GM12878 (cell line): ENCODE data around the gene CPEB1. TPM values are rescaled to one million over a fixed set of nuclear protein-coding genes. Genes with fewer than 3 reads are reported as not detected.
A peak's percentile ranks its signal among the peaks of the same experiment; 100 is the strongest.

Experiments
- ATAC-seq: fragments of 200-7000 bp; cut with Tn5 transposase; 3 replicates; pipeline ENCODE4 v1.9.1; 2020; ENCODE audit warnings: mild to moderate bottlenecking, moderate library complexity
- BruUV-seq: library from RNA; stranded (reverse); fragments of 400-500 nt; replicated peaks from 2 replicates; lab custom pipeline; 2021; lab: Mats Ljungman, UMichigan
- CTCF ChIA-PET: fragments of 300-600 bp; sonication (Branson Sonifier 250); formaldehyde crosslinking; extraction: SDS; loops from one replicate; lab custom pipeline; 2021; ENCODE audit warnings: inconsistent platforms; lab: Yijun Ruan, JAX
- POLR2A ChIA-PET: fragments of 350-600 bp; formaldehyde crosslinking; extraction: SDS; loops from one replicate; lab custom pipeline; 2021; ENCODE audit warnings: inconsistent platforms; lab: Charles Lee
- RAD21 ChIA-PET: fragments of 300-600 bp; sonication (Branson Sonifier 250); formaldehyde crosslinking; loops from one replicate; lab custom pipeline; 2023; ENCODE audit warnings: antibody characterized with exemption; ENCODE audit not compliant: unreplicated experiment; lab: Charles Lee
- SMC1A ChIA-PET: fragments of 300-600 bp; sonication (Branson Sonifier 250); formaldehyde crosslinking; loops from one replicate; lab custom pipeline; 2023; ENCODE audit not compliant: unreplicated experiment, uncharacterized antibody; lab: Charles Lee
- DNase-seq: peaks from one replicate; pipeline ENCODE4 v3.0.0-alpha.2; 2011; ENCODE audit warnings: low read depth, low spot score
- FAIRE-seq: peaks from 3 replicates; lab custom pipeline; 2011; peaks lifted over from hg19 to GRCh38; lab: Jason Lieb, UNC
- H2AFZ ChIP-seq: 2 replicates; pipeline ENCODE4 v1.6.0; 2011; ENCODE audit warnings: low read depth, low read length, control low read depth; ENCODE audit not compliant: control insufficient read depth
- H3K27ac ChIP-seq: 2 replicates; pipeline ENCODE4 v1.5.1; 2011; ENCODE audit warnings: control low read depth; ENCODE audit not compliant: control insufficient read depth, insufficient read depth
- H3K27me3 ChIP-seq, 2 experiments: replicated peaks in 1 of 2; 2 replicates each; pipeline versions ENCODE4 v1.6.0 to v1.6.1; 2011; ENCODE audit warnings: low read length in 1 of 2; ENCODE audit not compliant: control insufficient read depth in 2 of 2, insufficient read depth in 2 of 2
- H3K36me3 ChIP-seq, 2 experiments: 2 replicates each; pipeline ENCODE4 v1.5.1; 2011; ENCODE audit warnings: low read length in 1 of 2; ENCODE audit not compliant: control insufficient read depth in 2 of 2, insufficient read depth in 2 of 2
- H3K4me1 ChIP-seq: 2 replicates; pipeline ENCODE4 v1.6.1; 2011; ENCODE audit warnings: mild to moderate bottlenecking, low read length, moderate library complexity, mixed read lengths; ENCODE audit not compliant: control insufficient read depth, insufficient read depth
- H3K4me2 ChIP-seq: 2 replicates; pipeline ENCODE4 v1.6.0; 2011; ENCODE audit warnings: control low read depth; ENCODE audit not compliant: control insufficient read depth, insufficient read depth
- H3K4me3 ChIP-seq: fragments of 200-600 bp; sonication (generic); 2 replicates; pipeline ENCODE4 v1.5.1; 2016
- H3K79me2 ChIP-seq: 2 replicates; pipeline ENCODE4 v1.6.0; 2011; ENCODE audit warnings: low read length; ENCODE audit not compliant: control insufficient read depth, insufficient read depth
- H3K9ac ChIP-seq: 2 replicates; pipeline ENCODE4 v1.8.0; 2011; ENCODE audit warnings: low read length, control low read depth, mixed read lengths; ENCODE audit not compliant: control insufficient read depth, insufficient read depth
- H3K9me3 ChIP-seq: replicated peaks from 3 replicates; pipeline ENCODE4 v1.5.1; 2011; ENCODE audit warnings: mild to moderate bottlenecking, low read length; ENCODE audit not compliant: control insufficient read depth, insufficient read depth
- H4K20me1 ChIP-seq: 2 replicates; pipeline ENCODE4 v1.6.0; 2011; ENCODE audit not compliant: control insufficient read depth, insufficient read depth
- ASH2L ChIP-seq: fragments of 300-600, 200-600 bp; sonication (generic); IDR thresholded peaks from 2 replicates; pipeline ENCODE4 v1.6.1; 2017; ENCODE audit warnings: low read depth, mild to moderate bottlenecking, borderline replicate concordance
- BCLAF1 ChIP-seq: fragments of 450-650 bp; IDR thresholded peaks from 2 replicates; pipeline ENCODE4 v1.6.1; 2017; ENCODE audit warnings: antibody characterized with exemption, mild to moderate bottlenecking, moderate library complexity
- EP300 ChIP-seq, 2 experiments: fragments of 150-350 bp in 1 of 2; IDR thresholded peaks; 2 replicates each; pipeline ENCODE4 v1.6.1; 2011 to 2012; ENCODE audit warnings: low read depth in 2 of 2, low read length in 2 of 2, borderline replicate concordance in 1 of 2, improper control_type of control experiment in 1 of 2, inconsistent platforms in 1 of 2; ENCODE audit not compliant: control insufficient read depth in 1 of 2
- MEF2B ChIP-seq: fragments of 450-650 bp; IDR thresholded peaks from 2 replicates; pipeline ENCODE4 v1.6.1; 2018; ENCODE audit warnings: mild to moderate bottlenecking, moderate library complexity; ENCODE audit not compliant: partially characterized antibody, poor library complexity, severe bottlenecking
- POLR2A ChIP-seq: IDR thresholded peaks from 2 replicates; pipeline ENCODE4 v1.6.1; 2011; ENCODE audit warnings: low read depth, mild to moderate bottlenecking, low read length
- TARDBP ChIP-seq: IDR thresholded peaks from 2 replicates; pipeline ENCODE4 v1.6.1; 2016; ENCODE audit warnings: borderline replicate concordance
- TCF12 ChIP-seq: IDR thresholded peaks from 2 replicates; pipeline ENCODE4 v1.6.1; 2011; ENCODE audit warnings: low read depth, mild to moderate bottlenecking, low read length
- ZBTB40 ChIP-seq: fragments of 450-650 bp; IDR thresholded peaks from 2 replicates; pipeline ENCODE4 v1.6.1; 2016; ENCODE audit warnings: mild to moderate bottlenecking, moderate library complexity, borderline replicate concordance
- WGBS: methylation state at CpG from one replicate; pipeline ENCODE4 v1.1.6; 2016; ENCODE audit warnings: low lambda C conversion rate; ENCODE audit not compliant: insufficient replicate concordance, insufficient coverage; ENCODE audit errors: missing lambda C conversion rate; 5-methylcytosine and 5-hydroxymethylcytosine counted together
- in situ Hi-C: fragments of 300-500 bp; cut with MboI; formaldehyde crosslinking; loops from 9 replicates; pipeline ENCODE4 v1.14.3; 2018; ENCODE audit warnings: mixed read lengths
- intact Hi-C: fragments of 100-400 bp; cut with micrococcal nuclease; formaldehyde crosslinking; loops from one replicate; pipeline ENCODE4 v1.14.2; 2022; ENCODE audit not compliant: unreplicated experiment
- polyA plus RNA-seq, 11 experiments: library from polyadenylated mRNA; depleted of rRNA in 4 of 11; unstranded in 6 of 11; stranded (reverse) in 5 of 11; fragments of >200 nt; fragmentation: Nextera tagmentation in 4 of 11; fragmentation: Illumina TruSeq in 1 of 11; extraction: Ambion mirVana in 4 of 11; extraction: Trizol in 1 of 11; gene quantifications; 1 replicate in 1 of 11; 2 replicates in 10 of 11; pipeline versions ENCODE4 v1.2.1 to v1.2.3, GENCODE V29; 2011 to 2016; ENCODE audit warnings: inconsistent platforms in 2 of 11, missing spikeins in 2 of 11, low read depth in 1 of 11
- total RNA-seq, 4 experiments: library from RNA; depleted of rRNA in 3 of 4; stranded (reverse); fragments of >200 nt in 3 of 4; fragmentation: Illumina TruSeq in 1 of 4; extraction: Trizol in 1 of 4; gene quantifications; 2 replicates each; pipeline versions ENCODE4 v1.2.1 to v1.2.3, GENCODE V29; 2013 to 2021
- TF ChIP-seq, protein P1 (sequence below): IDR thresholded peaks from 2 replicates; pipeline ENCODE4 v1.6.1; 2012; ENCODE audit warnings: mild to moderate bottlenecking, low read depth, low read length

CPEB1 gene
- total and polyA plus RNA-seq, 10 of the 15 experiments (the other 5 are each of a cell fraction or from before 2014, with no cell fraction given): 0.05 to 1.1 (median 0.46) TPM

- ATAC-seq (peak; percentile 82), DNase-seq (peak; percentile 55), FAIRE-seq (peak; percentile 82)
- ChIA-PET SMC1A (interaction anchor here (0.6 to 2.0 kb wide), 6 partner anchors 9 to 473 kb away, joined by 3 to 10 read pairs (median 5); partner anchors contain the start of gene RPS17), CTCF (interaction anchor here (0.6 to 2.6 kb wide), 30 partner anchors 10 to 630 kb away, joined by 3 to 52 read pairs (median 3); partner anchors contain the start of genes C15orf40, EFL1, FSD2 and RPS17), POLR2A (interaction anchor here (0.8 to 1.6 kb wide), 4 partner anchors 9 to 469 kb away, joined by 3 to 8 read pairs (median 4); partner anchors contain the start of gene RPS17), RAD21 (interaction anchor here (1.0 to 1.9 kb wide), 5 partner anchors 10 to 480 kb away, joined by 3 to 12 read pairs (median 3); partner anchors contain the start of genes C15orf40, RAMAC and RPS17)
- no TSS peak for BruUV-seq
- Histone ChIP-seq H3K79me2 (peaks cover 2% of the 10 kb centered on the region), H3K4me1 (peaks cover 8% of the 10 kb centered on the region), H3K36me3 (peaks cover 4 to 14% of the 10 kb centered on the region in 2 experiments; a peak in 3 of 4 replicates), H2AFZ (peak overlapping the region; percentile 95), H3K9me3 (no peaks in the 10 kb centered on the region), H3K9ac (peak overlapping the region; percentile 43), H3K27me3 (no peaks in the 10 kb centered on the region), H3K27ac (peak overlapping the region; percentile 47), H3K4me2 (peak overlapping the region; percentile 79), H4K20me1 (no peaks in the 10 kb centered on the region), H3K4me3 (peak overlapping the region; percentile 5; the same call in 1 of the 2 replicates)
- intact Hi-C loops (loop anchor here (2.0 to 10.0 kb wide), 3 partner anchors 304 to 674 kb away; partner anchors contain the start of gene HDGFL3), in situ Hi-C loops (no loop called here)
- 7% methylated on average over 10 of the region's 10 CpGs for WGBS
- TF ChIP-seq BCLAF1: no peak
- no peak for TF ChIP-seq POLR2A
- 0 out of 2 replicates have a peak, but pooled peaks have one; percentile 14 for TF ChIP-seq TCF12
- TF ChIP-seq TARDBP: no peak
- TF ChIP-seq MEF2B: peak; percentile 50
- TF ChIP-seq ZBTB40: no peak
- TF ChIP-seq EP300 (IDR thresholded peaks at IDR 0.05; ENCODE audit: borderline replicate concordance in 1 of 2, control insufficient read depth in 1 of 2, low read depth in 2 of 2, low read length in 2 of 2): 0 out of 4 replicates have a peak, but pooled peaks of 1 of the 2 experiments have one; percentile 12
- TF ChIP-seq, protein P1, sequence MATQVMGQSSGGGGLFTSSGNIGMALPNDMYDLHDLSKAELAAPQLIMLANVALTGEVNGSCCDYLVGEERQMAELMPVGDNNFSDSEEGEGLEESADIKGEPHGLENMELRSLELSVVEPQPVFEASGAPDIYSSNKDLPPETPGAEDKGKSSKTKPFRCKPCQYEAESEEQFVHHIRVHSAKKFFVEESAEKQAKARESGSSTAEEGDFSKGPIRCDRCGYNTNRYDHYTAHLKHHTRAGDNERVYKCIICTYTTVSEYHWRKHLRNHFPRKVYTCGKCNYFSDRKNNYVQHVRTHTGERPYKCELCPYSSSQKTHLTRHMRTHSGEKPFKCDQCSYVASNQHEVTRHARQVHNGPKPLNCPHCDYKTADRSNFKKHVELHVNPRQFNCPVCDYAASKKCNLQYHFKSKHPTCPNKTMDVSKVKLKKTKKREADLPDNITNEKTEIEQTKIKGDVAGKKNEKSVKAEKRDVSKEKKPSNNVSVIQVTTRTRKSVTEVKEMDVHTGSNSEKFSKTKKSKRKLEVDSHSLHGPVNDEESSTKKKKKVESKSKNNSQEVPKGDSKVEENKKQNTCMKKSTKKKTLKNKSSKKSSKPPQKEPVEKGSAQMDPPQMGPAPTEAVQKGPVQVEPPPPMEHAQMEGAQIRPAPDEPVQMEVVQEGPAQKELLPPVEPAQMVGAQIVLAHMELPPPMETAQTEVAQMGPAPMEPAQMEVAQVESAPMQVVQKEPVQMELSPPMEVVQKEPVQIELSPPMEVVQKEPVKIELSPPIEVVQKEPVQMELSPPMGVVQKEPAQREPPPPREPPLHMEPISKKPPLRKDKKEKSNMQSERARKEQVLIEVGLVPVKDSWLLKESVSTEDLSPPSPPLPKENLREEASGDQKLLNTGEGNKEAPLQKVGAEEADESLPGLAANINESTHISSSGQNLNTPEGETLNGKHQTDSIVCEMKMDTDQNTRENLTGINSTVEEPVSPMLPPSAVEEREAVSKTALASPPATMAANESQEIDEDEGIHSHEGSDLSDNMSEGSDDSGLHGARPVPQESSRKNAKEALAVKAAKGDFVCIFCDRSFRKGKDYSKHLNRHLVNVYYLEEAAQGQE: no peak
- no peak for TF ChIP-seq ASH2L
These were observed 116.4 kb downstream of the CPEB1 start for GRCh38 chr15:82530606-82531379.
